HUES6 (cell line): ENCODE measurements around the gene APP.
"Not testable (repeated sequence)": the region's sequence is repeated elsewhere in the genome, so short reads cannot be mapped to it uniquely, and the experiment has no call there.

Experiments used
- H3K27ac ChIP-seq: 2 replicates; pipeline ENCODE4 v1.7.0; 2013; ENCODE audit warnings: low read depth, mild to moderate bottlenecking, low read length, inconsistent platforms
- H3K27me3 ChIP-seq: 2 replicates; pipeline ENCODE4 v1.6.1; 2013; ENCODE audit warnings: low read length; ENCODE audit not compliant: control insufficient read depth, insufficient read depth
- H3K36me3 ChIP-seq: 2 replicates; pipeline ENCODE4 v1.6.1; 2013; ENCODE audit warnings: low read length; ENCODE audit not compliant: control insufficient read depth, insufficient read depth
- H3K4me1 ChIP-seq: 2 replicates; pipeline ENCODE4 v1.6.1; 2013; ENCODE audit warnings: low read length; ENCODE audit not compliant: control insufficient read depth, insufficient read depth
- H3K4me3 ChIP-seq: 2 replicates; pipeline ENCODE4 v1.5.1; 2013; ENCODE audit warnings: low read depth, low read length
- H3K9ac ChIP-seq: one replicate; pipeline ENCODE4 v1.6.1; 2013; ENCODE audit warnings: mild to moderate bottlenecking, low read length
- H3K9me3 ChIP-seq: 2 replicates; pipeline ENCODE4 v1.6.1; 2013; ENCODE audit warnings: low read depth, low read length; ENCODE audit not compliant: control insufficient read depth, insufficient read depth

APP gene

DNA sequence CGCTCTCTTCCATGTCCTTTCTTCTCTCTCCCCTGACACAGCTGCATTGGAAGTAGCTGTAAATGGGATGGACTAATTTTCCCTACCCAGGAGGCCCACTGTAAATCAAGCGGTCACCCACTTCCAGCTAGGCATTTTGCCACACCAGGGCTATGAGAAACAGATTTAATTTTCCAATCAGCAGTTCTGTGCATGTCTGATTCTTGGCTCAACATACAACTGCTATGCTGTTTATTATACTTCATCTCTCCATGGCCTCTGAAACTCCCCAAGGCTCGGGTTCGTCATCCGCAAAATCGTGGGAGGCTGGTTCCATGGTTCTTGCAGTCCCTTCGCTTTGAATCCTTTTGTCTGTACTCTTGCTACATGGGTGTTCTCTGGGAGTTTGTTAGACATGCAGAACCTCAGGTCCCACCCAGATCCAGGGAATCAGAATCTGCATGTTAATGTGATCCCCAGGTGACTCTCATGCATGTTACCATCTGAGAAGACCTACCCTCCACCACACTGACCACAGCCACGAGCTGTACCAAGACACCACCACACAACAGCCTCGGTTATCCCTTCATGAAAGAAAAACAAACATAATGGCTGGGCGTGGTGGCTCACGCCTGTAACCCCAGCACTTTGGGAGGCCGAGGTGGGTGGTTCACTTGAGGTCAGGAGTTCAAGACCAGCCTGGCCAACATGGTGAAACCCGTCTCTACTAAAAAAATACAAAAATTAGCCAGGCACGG is 245.3 kb downstream of the APP start:
- Histone ChIP-seq H3K9ac (no peak overlapping the region), H3K9me3 (no peaks in the 10 kb centered on the region), H3K4me3 (no peak overlapping the region), H3K27ac (no peak overlapping the region), H3K4me1 (no peaks in the 10 kb centered on the region), H3K36me3 (peaks cover 20% of the 10 kb centered on the region), H3K27me3 (no peaks in the 10 kb centered on the region)

GRCh38 chr21:25918152-25918551 is 252.4 kb downstream of the APP start:
- not testable (repeated sequence) for H3K9me3 ChIP-seq, H3K36me3 ChIP-seq, H3K4me3 ChIP-seq, H3K9ac ChIP-seq, H3K27me3 ChIP-seq, H3K27ac ChIP-seq
- peaks cover 23% of the 10 kb centered on the region; the same call in 1 of the 2 replicates for H3K4me1 ChIP-seq

DNA sequence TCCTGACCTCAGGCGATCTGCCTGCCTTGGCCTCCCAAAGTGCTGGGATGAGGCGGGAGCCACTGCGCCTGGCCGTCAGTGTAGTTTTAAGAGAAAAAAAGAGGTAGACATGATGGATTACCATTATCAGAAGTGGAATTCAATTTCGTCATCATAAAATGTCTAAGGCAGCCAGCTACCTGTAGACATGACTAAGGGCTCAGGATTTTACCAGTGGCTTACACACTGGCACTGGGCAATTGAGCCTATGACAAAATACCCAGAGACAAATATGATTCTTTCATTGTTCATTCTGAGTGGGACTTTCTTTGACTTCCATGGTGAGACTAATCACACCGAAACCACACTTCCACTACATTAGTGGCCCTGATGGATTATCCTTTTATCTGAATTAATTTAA is 254.3 kb downstream of the APP start:
- Histone ChIP-seq H3K27ac (no peak overlapping the region), H3K9me3 (no peaks in the 10 kb centered on the region), H3K4me3 (no peak overlapping the region), H3K4me1 (peaks cover 23% of the 10 kb centered on the region; the same call in 1 of the 2 replicates), H3K9ac (no peak overlapping the region), H3K36me3 (peaks cover 15% of the 10 kb centered on the region), H3K27me3 (no peaks in the 10 kb centered on the region)

DNA sequence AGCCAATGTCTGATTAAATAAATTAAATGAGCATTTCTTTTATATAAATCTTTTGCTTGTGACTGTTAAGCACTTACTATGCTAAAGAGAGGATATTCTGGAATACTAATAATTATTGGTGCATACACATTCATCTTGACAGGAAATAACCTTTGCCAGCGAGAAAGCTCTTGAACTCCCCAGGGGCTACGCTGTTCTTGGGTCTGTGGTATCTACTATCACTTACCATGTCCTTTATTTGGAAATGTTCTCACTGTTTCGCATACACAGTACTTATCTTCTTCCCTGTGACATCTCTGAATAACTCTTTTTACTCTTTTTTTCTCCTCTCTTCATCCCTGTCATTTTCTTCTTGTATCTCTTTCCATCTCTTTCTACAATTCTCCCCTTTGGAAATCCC is 257.1 kb downstream of the APP start:
- H3K27ac ChIP-seq = no peak overlapping the region
- no peaks in the 10 kb centered on the region for H3K9me3 ChIP-seq
- no peaks in the 10 kb centered on the region for H3K27me3 ChIP-seq
- peaks cover 32% of the 10 kb centered on the region for H3K36me3 ChIP-seq
- H3K4me3 ChIP-seq = no peak overlapping the region
- peaks cover 23% of the 10 kb centered on the region; the same call in 1 of the 2 replicates for H3K4me1 ChIP-seq
- no peak overlapping the region for H3K9ac ChIP-seq

GRCh38 chr21:25912402-25912746 is 258.2 kb downstream of the APP start:
- peaks cover 23% of the 10 kb centered on the region; the same call in 1 of the 2 replicates for H3K4me1 ChIP-seq
- H3K9me3 ChIP-seq = no peaks in the 10 kb centered on the region
- H3K27ac ChIP-seq = no peak overlapping the region
- H3K4me3 ChIP-seq = no peak overlapping the region
- no peaks in the 10 kb centered on the region for H3K27me3 ChIP-seq
- peaks cover 32% of the 10 kb centered on the region for H3K36me3 ChIP-seq
- no peak overlapping the region for H3K9ac ChIP-seq

GRCh38 chr21:25911730-25912401 is 258.7 kb downstream of the APP start:
- H3K27me3 ChIP-seq = no peaks in the 10 kb centered on the region
- H3K27ac ChIP-seq = no peak overlapping the region
- H3K4me1 ChIP-seq = peaks cover 23% of the 10 kb centered on the region; the same call in 1 of the 2 replicates
- H3K4me3 ChIP-seq = no peak overlapping the region
- no peaks in the 10 kb centered on the region for H3K9me3 ChIP-seq
- H3K36me3 ChIP-seq = peaks cover 33% of the 10 kb centered on the region
- no peak overlapping the region for H3K9ac ChIP-seq

DNA sequence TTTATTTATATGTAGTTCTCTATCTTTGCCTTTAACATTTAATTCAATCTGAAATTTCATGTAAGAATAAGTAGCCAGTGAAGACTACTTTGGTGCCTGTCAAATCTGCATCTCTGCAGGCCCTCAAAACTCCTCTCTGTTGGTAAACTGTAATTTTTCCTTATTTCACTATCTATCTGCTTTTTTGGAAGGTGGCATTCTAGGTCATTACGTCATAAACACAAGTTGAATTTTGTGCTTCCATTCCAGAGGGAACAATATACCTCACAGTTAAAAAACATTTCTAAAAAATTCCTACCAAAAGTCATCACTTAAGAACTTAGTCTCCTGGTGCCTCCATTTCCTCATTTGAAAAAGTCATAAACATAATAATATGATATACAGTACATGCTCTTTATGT is 259.8 kb downstream of the APP start:
- Histone ChIP-seq H3K27me3 (no peaks in the 10 kb centered on the region), H3K4me1 (peaks cover 18% of the 10 kb centered on the region; the same call in 1 of the 2 replicates), H3K36me3 (peaks cover 43% of the 10 kb centered on the region), H3K9ac (no peak overlapping the region), H3K9me3 (no peaks in the 10 kb centered on the region), H3K27ac (no peak overlapping the region), H3K4me3 (no peak overlapping the region)

- no peaks in the 10 kb centered on the region for H3K27me3 ChIP-seq
- H3K4me1 ChIP-seq = 0 out of 2 replicates have a peak, but pooled peaks cover 6% of the 10 kb centered on the region
- H3K36me3 ChIP-seq = peaks cover 57% of the 10 kb centered on the region
- H3K9ac ChIP-seq = no peak overlapping the region
- H3K9me3 ChIP-seq = no peaks in the 10 kb centered on the region
- H3K4me3 ChIP-seq = no peak overlapping the region
- H3K27ac ChIP-seq = no peak overlapping the region
These were observed 261.2 kb downstream of the APP start for GRCh38 chr21:25909341-25909740.

GRCh38 chr21:25908495-25908894 is 262.1 kb downstream of the APP start:
- H3K9ac ChIP-seq = no peak overlapping the region
- H3K27me3 ChIP-seq = no peaks in the 10 kb centered on the region
- peaks cover 65% of the 10 kb centered on the region for H3K36me3 ChIP-seq
- H3K27ac ChIP-seq = 0 out of 2 replicates have a peak overlapping the region, but pooled peaks have one; percentile 20
- no peak overlapping the region for H3K4me3 ChIP-seq
- no peaks in the 10 kb centered on the region for H3K4me1 ChIP-seq
- no peaks in the 10 kb centered on the region for H3K9me3 ChIP-seq

GRCh38 chr21:25907573-25908275 is 262.8 kb downstream of the APP start:
- Histone ChIP-seq H3K27ac (no peak overlapping the region), H3K9me3 (no peaks in the 10 kb centered on the region), H3K4me1 (no peaks in the 10 kb centered on the region), H3K27me3 (no peaks in the 10 kb centered on the region), H3K9ac (no peak overlapping the region), H3K36me3 (peaks cover 68% of the 10 kb centered on the region), H3K4me3 (no peak overlapping the region)

DNA sequence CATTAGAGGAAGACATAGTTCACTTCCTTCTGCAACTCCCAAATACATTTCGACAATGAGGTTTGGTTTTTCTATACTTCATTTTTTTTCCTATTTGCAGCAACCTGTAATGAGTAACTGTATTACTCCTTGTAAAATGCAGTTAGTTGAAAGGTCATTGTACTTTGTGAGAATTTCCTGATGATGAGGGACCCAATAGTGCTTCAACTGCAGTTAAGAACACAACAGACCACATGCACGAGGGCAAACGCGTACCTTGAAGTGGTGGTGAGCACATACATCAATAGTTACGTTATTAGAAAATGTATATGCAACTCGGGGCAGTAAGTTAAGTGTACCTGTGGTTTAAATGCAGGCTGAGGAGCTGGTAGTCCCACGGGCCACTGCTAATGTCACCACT is 264.0 kb downstream of the APP start:
- H3K36me3 ChIP-seq = peaks cover 68% of the 10 kb centered on the region
- no peak overlapping the region for H3K4me3 ChIP-seq
- no peak overlapping the region for H3K27ac ChIP-seq
- H3K27me3 ChIP-seq = no peaks in the 10 kb centered on the region
- no peaks in the 10 kb centered on the region for H3K9me3 ChIP-seq
- H3K9ac ChIP-seq = no peak overlapping the region
- H3K4me1 ChIP-seq = no peaks in the 10 kb centered on the region
